Right cardiac atrium (tissue), 5 donors: ENCODE measurements around the gene MLKL. TPM values are rescaled to one million over a fixed set of nuclear protein-coding genes. Genes with fewer than 3 reads are reported as not detected.

ENCODE experiments used
- ATAC-seq, 2 donors: fragments of 200-7000 bp; cut with Tn5 transposase; one replicate each; pipeline versions ENCODE4 v1.8.0 to v1.9.1; 2020; ENCODE audit warnings: moderate library complexity in 2 of 2, mild to moderate bottlenecking in 1 of 2
- DNase-seq, 3 donors: peaks; one replicate each; pipeline ENCODE4 v3.0.0-alpha.2; 2020
- H3K27ac ChIP-seq: one replicate; pipeline ENCODE4 v1.5.1; 2013; ENCODE audit warnings: mild to moderate bottlenecking, low read length, control low read depth, moderate library complexity
- H3K27me3 ChIP-seq: one replicate; pipeline ENCODE4 v1.6.1; 2013; ENCODE audit not compliant: control insufficient read depth, insufficient read depth
- H3K4me1 ChIP-seq: one replicate; pipeline ENCODE4 v1.6.1; 2013; ENCODE audit warnings: low read length; ENCODE audit not compliant: control insufficient read depth, insufficient read depth
- H3K4me3 ChIP-seq: one replicate; pipeline ENCODE4 v1.5.1; 2013; ENCODE audit warnings: low read length, control low read depth
- H3K9me3 ChIP-seq: one replicate; pipeline ENCODE4 v1.6.1; 2013; ENCODE audit warnings: low read length; ENCODE audit not compliant: control insufficient read depth
- WGBS: extraction: QIAGEN DNeasy Blood & Tissue Kit; methylation state at CpG from one replicate; pipeline ENCODE4 v1.1.7; 2013; 5-methylcytosine and 5-hydroxymethylcytosine counted together
- intact Hi-C, 4 donors: fragments of 100-400 bp; cut with DNase I; formaldehyde crosslinking; loops; one replicate each; pipeline versions ENCODE4 v1.11.0 to v1.14.0; 2022 to 2023
- polyA plus RNA-seq: library from polyadenylated mRNA; stranded (reverse); fragments of 200-250 nt; gene quantifications from one replicate; pipeline ENCODE4 v1.2.3, GENCODE V29; 2013
- total RNA-seq, 4 donors: library from RNA; stranded (reverse); fragmentation: NEBNext Ultra II Directional; extraction: Animal tissue kit (Norgen Biotek cat#: 25700); gene quantifications; one replicate each; pipeline ENCODE4 v1.2.1, GENCODE V29; 2021
- donor health status: healthy with polysubstance abuse.
- donor health status: DM: no; HTN: yes; CAD: no.
- donor health status: DM: no; HTN: no; CAD: no.
- donor health status: DM: no; HTN: yes; CAD: no; lungs with severe emphysema.
- donor health status: DM: yes; HTN: yes; CAD: no.

The MLKL gene
- total and polyA plus RNA-seq, 5 donors = 4.7 to 10.4 (median 5.9) TPM

DNA sequence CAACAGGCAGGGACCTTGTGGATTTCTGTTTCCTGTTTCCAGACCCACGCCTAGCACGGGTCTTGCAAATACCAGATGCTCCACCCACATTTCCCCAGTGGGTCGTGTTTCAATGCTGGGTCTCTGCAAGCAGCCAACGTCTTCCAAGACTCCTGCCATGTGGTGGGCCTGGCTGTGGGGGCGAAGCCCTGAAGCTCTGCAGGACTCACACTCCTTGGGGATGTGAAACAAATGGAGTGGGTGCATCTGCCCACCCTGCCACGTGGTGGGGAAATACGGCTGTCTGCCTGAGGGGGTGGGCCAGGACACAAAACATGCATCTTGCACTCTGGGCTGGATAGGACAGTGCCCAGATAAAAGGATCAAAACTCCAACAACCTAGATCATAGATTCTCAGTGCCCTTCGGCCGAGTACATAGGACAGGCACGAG, 41.4 kb upstream of the MLKL start:
- DNase-seq (no peak), ATAC-seq (peak in 1 of 2 donors; percentile 58)
- H3K4me3 ChIP-seq = no peak overlapping the region
- H3K27me3 ChIP-seq = no peaks in the 10 kb centered on the region
- H3K27ac ChIP-seq = no peak overlapping the region
- no peaks in the 10 kb centered on the region for H3K4me1 ChIP-seq
- intact Hi-C loops = no loop called here
- WGBS = 44% methylated on average over 10 of the region's 10 CpGs
- H3K9me3 ChIP-seq = no peaks in the 10 kb centered on the region

DNA sequence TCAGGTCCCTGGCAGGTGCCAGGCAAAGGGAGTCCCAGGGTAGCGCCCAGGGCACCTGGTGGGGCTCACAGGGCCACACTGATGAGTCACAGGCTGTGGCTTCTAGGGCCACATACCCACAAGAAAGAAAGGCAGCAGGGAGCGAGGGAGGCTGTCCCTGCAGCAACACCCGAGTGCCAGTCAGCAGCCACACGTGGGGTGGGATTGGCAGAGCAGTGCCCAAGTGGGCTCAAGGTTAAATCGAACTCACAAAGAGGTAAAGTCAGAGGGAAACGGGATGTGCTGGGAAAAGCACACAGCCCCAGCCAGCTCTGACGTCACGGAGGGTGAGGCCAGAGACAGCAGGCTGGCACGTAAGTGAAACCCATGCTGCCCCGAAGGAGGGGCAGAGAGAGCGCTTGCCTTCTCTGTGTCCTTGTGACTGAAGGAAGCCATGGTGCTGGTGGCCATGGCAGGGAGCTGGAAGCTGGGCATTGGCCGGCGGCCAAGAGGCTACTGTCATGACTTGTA, 40.2 kb upstream of the MLKL start:
- WGBS = 76% methylated on average over 13 of the region's 13 CpGs
- no peaks in the 10 kb centered on the region for H3K9me3 ChIP-seq
- H3K4me1 ChIP-seq = no peaks in the 10 kb centered on the region
- no peak overlapping the region for H3K4me3 ChIP-seq
- H3K27ac ChIP-seq = no peak overlapping the region
- DNase-seq (no peak), ATAC-seq (peak in 1 of 2 donors; percentile 16)
- H3K27me3 ChIP-seq = no peaks in the 10 kb centered on the region
- intact Hi-C loops = no loop called here

DNA sequence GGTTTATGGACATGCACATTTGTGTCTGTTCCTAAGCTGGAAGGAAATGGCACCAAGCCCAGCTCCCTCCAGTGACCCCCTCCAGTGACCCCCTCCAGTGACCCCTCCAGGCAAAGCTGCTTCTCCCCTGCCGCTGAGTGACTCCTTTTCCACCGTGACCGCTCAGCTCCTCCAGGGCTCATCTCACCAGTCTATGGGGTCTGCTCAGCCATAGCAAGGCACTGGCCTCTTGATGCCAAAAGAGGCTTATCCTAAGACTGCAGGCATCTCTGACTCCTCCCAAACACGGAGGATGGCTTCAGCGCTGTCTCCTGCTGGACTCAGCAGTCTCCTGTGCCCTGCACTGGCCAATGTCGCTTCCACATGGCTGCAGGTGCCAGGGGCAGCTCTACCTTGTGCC, 38.6 kb upstream of the MLKL start:
- Histone ChIP-seq H3K27me3 (no peaks in the 10 kb centered on the region), H3K4me1 (no peaks in the 10 kb centered on the region), H3K9me3 (no peaks in the 10 kb centered on the region), H3K27ac (no peak overlapping the region), H3K4me3 (no peak overlapping the region)
- DNase-seq (no peak), ATAC-seq (no peak)
- intact Hi-C loops = no loop called here
- 76% methylated on average over 6 of the region's 6 CpGs for WGBS

DNA sequence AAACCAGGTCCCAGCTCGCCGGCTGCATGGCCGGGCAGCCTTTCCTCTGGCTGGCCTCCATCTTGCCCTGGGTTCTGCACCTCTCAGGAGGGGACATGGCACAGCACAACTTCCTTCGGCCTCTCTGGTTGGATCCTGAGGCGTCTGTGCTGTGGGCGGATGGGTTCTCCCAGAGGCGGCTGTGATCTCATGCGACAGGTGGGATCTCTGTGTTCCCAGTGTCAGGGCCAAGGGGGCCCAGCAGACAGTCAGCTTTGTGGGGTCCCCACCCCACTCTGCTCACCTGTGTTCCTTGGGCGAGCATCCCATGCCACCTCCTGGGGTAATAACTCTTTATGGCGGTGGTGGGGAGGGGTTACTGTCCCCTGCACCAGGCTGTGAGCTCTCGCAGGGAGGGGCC, 38.2 kb upstream of the MLKL start:
- Histone ChIP-seq H3K27ac (no peak overlapping the region), H3K4me3 (no peak overlapping the region), H3K9me3 (no peaks in the 10 kb centered on the region), H3K27me3 (no peaks in the 10 kb centered on the region), H3K4me1 (no peaks in the 10 kb centered on the region)
- intact Hi-C loops = no loop called here
- ATAC-seq (no peak), DNase-seq (no peak)
- 90% methylated on average over 11 of the region's 11 CpGs for WGBS

DNA sequence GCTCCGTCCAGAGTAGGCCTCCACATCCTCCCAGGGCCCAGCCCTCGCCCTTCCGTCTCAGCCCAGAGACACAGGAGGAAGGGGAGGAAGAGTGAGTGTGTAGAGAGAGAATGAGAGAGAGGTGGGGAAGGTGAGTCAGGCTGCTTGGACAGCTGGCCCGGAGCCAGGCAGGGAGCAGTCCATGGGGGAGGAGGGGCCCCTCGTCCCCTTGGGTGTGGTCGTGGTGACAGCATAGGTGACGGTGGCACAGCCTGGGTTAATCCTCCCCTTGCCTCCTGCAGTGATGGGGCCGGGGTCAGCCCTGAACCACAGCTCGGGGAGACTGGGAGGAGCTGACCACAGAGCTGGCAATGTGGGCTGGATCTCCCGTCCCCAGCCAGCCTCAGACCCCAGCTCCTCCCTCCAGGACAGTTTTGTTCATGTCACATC, 37.5 kb upstream of the MLKL start:
- no peaks in the 10 kb centered on the region for H3K27me3 ChIP-seq
- WGBS = 37% methylated on average over 10 of the region's 10 CpGs

DNA sequence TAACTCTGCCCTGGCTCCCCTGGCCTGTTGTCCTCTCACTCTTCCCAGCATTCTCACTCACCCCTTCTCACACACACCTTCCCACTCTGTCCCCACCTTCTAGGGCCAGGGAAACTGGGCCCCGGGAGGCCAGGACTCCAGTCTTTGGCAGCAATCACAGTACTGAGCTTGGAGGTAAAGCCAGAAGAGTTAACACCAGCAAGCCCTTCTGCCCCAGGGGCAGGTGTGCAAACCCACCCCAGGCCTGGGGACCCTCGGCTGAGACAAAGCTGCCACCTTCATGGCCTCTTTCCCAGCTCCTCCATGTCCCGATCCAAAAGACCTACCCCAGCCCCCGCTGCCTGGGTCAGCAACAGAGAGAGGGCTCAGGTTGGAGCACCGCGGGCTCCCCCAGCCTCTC, 36.9 kb upstream of the MLKL start:
- ATAC-seq = no peak
- no peak for DNase-seq
- H3K9me3 ChIP-seq = no peaks in the 10 kb centered on the region
- no peak overlapping the region for H3K27ac ChIP-seq
- intact Hi-C loops = no loop called here
- 78% methylated on average over 6 of the region's 6 CpGs for WGBS
- no peak overlapping the region for H3K4me3 ChIP-seq
- no peaks in the 10 kb centered on the region for H3K27me3 ChIP-seq
- no peaks in the 10 kb centered on the region for H3K4me1 ChIP-seq

More for the DNA sequence above, 37.5 kb upstream of the MLKL start:
- ATAC-seq (no peak), DNase-seq (no peak)
- no peak overlapping the region for H3K4me3 ChIP-seq
- H3K9me3 ChIP-seq = no peaks in the 10 kb centered on the region
- H3K27ac ChIP-seq = no peak overlapping the region
- intact Hi-C loops = no loop called here
- H3K4me1 ChIP-seq = no peaks in the 10 kb centered on the region

DNA sequence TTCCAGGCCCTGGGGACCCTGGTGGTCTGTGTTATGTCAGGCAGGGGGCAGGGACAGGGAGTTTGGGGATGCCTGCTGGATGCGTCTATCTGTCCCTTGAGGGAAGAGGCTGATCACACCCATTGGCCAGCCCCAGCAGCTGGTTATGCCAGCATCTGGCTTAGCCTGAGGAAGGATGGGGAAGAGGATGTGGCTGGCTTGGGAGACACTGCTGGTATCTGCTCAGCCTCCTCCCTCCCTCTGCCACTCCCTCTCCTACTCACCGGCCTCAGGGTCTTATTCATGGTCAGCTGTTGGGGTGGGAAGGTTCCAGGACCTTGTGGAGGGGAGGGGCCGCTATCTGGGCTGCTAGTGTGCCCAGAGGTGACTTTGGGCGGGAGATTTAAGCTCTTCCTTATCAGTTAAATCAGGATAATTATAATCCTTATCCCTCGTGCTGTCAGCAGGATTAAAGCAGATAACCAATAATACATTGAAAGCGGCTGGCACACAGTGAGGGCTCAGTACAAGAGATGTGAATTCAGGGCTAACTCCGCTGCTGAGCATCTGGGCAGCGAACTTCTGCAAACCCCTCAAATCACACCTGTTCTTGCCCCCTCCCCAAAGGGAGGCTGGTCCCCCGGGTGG, 36.0 kb upstream of the MLKL start:
- intact Hi-C loops = no loop called here
- 70% methylated on average over 9 of the region's 9 CpGs for WGBS
- DNase-seq = no peak
- no peak overlapping the region for H3K27ac ChIP-seq
- no peak overlapping the region for H3K4me3 ChIP-seq
- no peaks in the 10 kb centered on the region for H3K9me3 ChIP-seq
- no peak for ATAC-seq
- H3K4me1 ChIP-seq = no peaks in the 10 kb centered on the region
- no peaks in the 10 kb centered on the region for H3K27me3 ChIP-seq

DNA sequence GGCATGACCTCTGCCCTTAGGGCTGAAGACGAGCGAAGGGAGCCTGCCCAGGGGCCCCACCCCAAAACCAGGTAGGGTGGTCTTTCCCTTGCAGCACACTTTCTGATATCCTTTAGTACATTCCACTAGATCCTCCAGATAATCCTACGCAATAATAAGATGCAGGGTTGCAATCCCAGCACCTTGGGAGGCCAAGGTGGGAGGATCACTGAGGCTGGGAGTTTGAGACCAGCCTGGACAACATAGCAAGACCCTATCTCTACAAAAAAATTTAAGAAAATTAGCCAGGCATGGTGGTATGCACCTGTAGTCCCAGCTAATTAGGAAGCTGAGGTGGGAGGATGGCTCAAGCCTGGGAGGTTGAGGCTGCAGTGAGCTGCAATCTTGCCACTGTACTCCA, 34.9 kb upstream of the MLKL start:
- Histone ChIP-seq H3K4me3 (no peak overlapping the region), H3K27me3 (no peaks in the 10 kb centered on the region), H3K9me3 (no peaks in the 10 kb centered on the region), H3K4me1 (no peaks in the 10 kb centered on the region), H3K27ac (no peak overlapping the region)
- ATAC-seq (no peak), DNase-seq (no peak)
- intact Hi-C loops = no loop called here
- WGBS = 96% methylated on average over 3 of the region's 3 CpGs

DNA sequence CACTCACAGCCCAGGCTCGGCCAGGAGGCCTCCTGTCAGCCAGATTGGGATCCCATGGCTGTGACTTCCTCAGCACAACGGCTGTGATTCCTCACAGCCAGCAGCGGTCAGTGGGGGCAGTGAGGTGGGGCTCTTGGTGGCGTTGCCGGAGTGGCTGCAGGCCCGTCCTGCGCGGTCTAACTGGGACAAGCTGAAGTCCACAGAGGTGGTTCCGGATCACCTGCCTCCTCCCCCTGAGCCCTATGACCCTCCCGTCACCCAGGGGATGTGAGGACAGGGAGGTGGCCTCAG, 34.4 kb upstream of the MLKL start:
- Histone ChIP-seq H3K27me3 (no peaks in the 10 kb centered on the region), H3K4me3 (no peak overlapping the region), H3K27ac (no peak overlapping the region), H3K4me1 (no peaks in the 10 kb centered on the region), H3K9me3 (no peaks in the 10 kb centered on the region)
- 60% methylated on average over 10 of the region's 10 CpGs for WGBS
- ATAC-seq = no peak
- no peak for DNase-seq
- intact Hi-C loops = no loop called here

DNA sequence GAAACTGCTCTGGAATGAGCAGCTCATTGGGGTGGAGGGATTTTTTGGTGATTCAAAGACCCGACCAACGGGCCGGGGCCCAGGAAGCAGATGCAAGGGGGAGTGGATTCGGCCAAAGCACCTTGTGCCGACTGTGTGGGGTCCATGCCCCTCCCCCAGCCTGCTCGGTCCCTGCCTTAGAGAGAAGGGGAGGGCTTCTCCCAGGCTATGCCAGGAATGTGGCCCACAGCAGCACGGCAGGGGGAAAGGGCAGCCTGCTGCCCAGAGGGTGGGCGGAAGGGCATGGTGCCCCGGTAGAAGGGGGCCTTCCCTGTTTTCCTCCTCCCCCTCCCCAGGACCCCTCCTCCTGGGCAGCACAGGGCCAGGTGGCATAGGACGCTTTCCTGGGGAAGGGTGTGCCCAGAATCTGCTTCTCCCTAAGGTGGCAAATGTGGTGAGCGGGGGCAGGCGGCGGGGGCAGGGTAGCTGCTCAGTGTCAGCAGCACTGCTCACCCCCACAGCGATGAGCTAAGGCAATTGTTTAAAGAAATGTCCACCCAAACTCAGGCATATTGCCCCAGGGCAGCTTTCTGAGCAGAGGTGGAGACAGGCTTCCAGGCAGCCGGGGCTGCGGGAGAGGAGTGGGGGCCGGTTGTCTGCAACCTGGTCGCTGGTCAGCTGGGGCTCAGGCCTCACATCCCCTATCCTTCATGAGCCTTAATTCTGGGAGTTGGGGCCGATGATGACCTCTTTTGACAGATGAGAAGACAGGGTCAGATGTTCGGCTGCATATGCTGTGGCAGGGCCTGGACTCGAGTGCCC, 33.9 kb upstream of the MLKL start:
- H3K9me3 ChIP-seq = no peaks in the 10 kb centered on the region
- no peaks in the 10 kb centered on the region for H3K27me3 ChIP-seq
- intact Hi-C loops = no loop called here
- no peaks in the 10 kb centered on the region for H3K4me1 ChIP-seq
- whole genome bisulfite sequencing = 52% methylated on average over 21 of the region's 21 CpGs
- DNase-seq (no peak), ATAC-seq (no peak)
- no peak overlapping the region for H3K4me3 ChIP-seq
- no peak overlapping the region for H3K27ac ChIP-seq

DNA sequence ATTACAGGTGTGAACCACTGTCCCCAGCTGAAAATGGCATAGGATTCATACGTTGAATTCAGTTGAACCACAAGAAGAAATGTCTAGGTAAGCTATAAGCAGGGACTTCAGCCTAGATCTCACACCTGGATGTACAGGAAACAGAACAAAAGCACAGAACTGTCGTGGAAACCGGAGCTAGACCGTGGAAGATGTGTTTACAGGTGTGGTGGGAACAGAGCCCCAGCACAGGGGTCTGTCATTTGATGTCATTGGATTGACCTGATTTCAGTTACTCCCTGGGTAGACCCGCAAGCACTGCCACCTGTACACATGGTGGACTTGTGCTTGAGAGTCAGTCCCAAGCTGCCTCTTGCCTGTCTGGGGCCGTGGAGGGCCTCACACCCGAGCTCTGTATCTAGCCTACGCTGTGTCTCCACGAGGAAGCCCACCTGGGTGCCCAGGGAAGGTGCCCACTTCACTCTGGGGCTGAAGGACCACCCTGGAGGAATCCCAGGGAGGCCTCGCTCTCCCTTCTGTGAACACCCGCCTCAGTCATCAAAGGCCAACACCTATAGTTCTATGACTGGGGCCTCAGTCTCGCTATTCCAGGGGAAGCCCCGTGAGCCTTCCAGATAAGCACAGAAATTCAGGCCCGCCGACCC, 32.2 kb upstream of the MLKL start:
- no peak for ATAC-seq
- H3K4me1 ChIP-seq = no peaks in the 10 kb centered on the region
- H3K27ac ChIP-seq = no peak overlapping the region
- no peaks in the 10 kb centered on the region for H3K9me3 ChIP-seq
- intact Hi-C loops = no loop called here
- no peak for DNase-seq
- H3K27me3 ChIP-seq = no peaks in the 10 kb centered on the region
- H3K4me3 ChIP-seq = no peak overlapping the region
- 85% methylated on average over 15 of the region's 15 CpGs for WGBS
